Measurements from ENCODE around the gene ARHGEF11.

- TF ChIP-seq CTCF (IDR thresholded peaks at IDR 0.05): no peak
- TF ChIP-seq POLR2A (IDR thresholded peaks at IDR 0.05): no peak
- no peak for TF ChIP-seq POLR2AphosphoS5 (IDR thresholded peaks at IDR 0.05)
These were observed 120.9 kb downstream of the ARHGEF11 start for GRCh38 chr1:156924478-156925153.

All from upper lobe of left lung (tissue), 4 donors.